Astrocyte (in vitro differentiated cells and primary cell): Measurements from ENCODE around the gene PCDHB8. TPM values are rescaled to one million over a fixed set of nuclear protein-coding genes. Genes with fewer than 3 reads are reported as not detected.
A peak's percentile ranks its signal among the peaks of the same experiment; 100 is the strongest.
"Not testable (repeated sequence)": the region's sequence is repeated elsewhere in the genome, so short reads cannot be mapped to it uniquely, and the experiment has no call there.

Experiments
- DNase-seq: peaks from one replicate; pipeline ENCODE4 v3.0.0-alpha.2; 2010; ENCODE audit warnings: low read depth
- FAIRE-seq: peaks from 2 replicates; lab custom pipeline; 2011; peaks lifted over from hg19 to GRCh38; lab: Jason Lieb, UNC
- H2AFZ ChIP-seq: 2 replicates; pipeline ENCODE4 v1.6.0; 2012; ENCODE audit warnings: low read depth, low read length, inconsistent platforms
- H3K27ac ChIP-seq: 2 replicates; pipeline ENCODE4 v1.5.1; 2011; ENCODE audit warnings: low read depth, low read length, inconsistent platforms
- H3K27me3 ChIP-seq: 2 replicates; pipeline ENCODE4 v1.6.0; 2011; ENCODE audit warnings: low read length, inconsistent platforms; ENCODE audit not compliant: insufficient read depth
- H3K36me3 ChIP-seq: 2 replicates; pipeline ENCODE4 v1.5.1; 2011; ENCODE audit warnings: low read length, inconsistent platforms; ENCODE audit not compliant: insufficient read depth
- H3K4me1 ChIP-seq: 2 replicates; pipeline ENCODE4 v1.5.1; 2011; ENCODE audit warnings: low read length, inconsistent platforms; ENCODE audit not compliant: insufficient read depth
- H3K4me2 ChIP-seq: 2 replicates; pipeline ENCODE4 v1.6.0; 2012; ENCODE audit warnings: low read length, inconsistent platforms
- H3K4me3 ChIP-seq: 2 replicates; pipeline ENCODE4 v1.5.1; 2011; ENCODE audit warnings: low read depth, mild to moderate bottlenecking, low read length, inconsistent platforms; ENCODE audit not compliant: insufficient read depth
- H3K79me2 ChIP-seq: 2 replicates; pipeline ENCODE4 v1.6.0; 2012; ENCODE audit warnings: mild to moderate bottlenecking, low read length, inconsistent platforms; ENCODE audit not compliant: insufficient read depth
- H3K9ac ChIP-seq: 2 replicates; pipeline ENCODE4 v1.6.0; 2012; ENCODE audit warnings: mild to moderate bottlenecking, low read length, inconsistent platforms
- H3K9me3 ChIP-seq: 2 replicates; pipeline ENCODE4 v1.5.1; 2012; ENCODE audit warnings: low read depth, mild to moderate bottlenecking, low read length, inconsistent platforms; ENCODE audit not compliant: insufficient read depth
- H4K20me1 ChIP-seq: 2 replicates; pipeline ENCODE4 v1.6.0; 2012; ENCODE audit warnings: low read length, inconsistent platforms; ENCODE audit not compliant: insufficient read depth
- H3K27ac Mint-ChIP-seq: one replicate; pipeline ENCODE4 v1.8.0; 2021; ENCODE audit warnings: mild to moderate bottlenecking, mixed read lengths; ENCODE audit not compliant: unreplicated experiment
- H3K27me3 Mint-ChIP-seq: one replicate; pipeline ENCODE4 v1.8.0; 2021; ENCODE audit warnings: low read depth, mixed read lengths; ENCODE audit not compliant: unreplicated experiment
- H3K36me3 Mint-ChIP-seq: one replicate; pipeline ENCODE4 v1.8.0; 2021; ENCODE audit warnings: low read depth, mixed read lengths; ENCODE audit not compliant: unreplicated experiment
- H3K4me1 Mint-ChIP-seq: one replicate; pipeline ENCODE4 v1.8.0; 2021; ENCODE audit warnings: low read depth, mixed read lengths; ENCODE audit not compliant: unreplicated experiment
- H3K4me3 Mint-ChIP-seq: one replicate; pipeline ENCODE4 v1.8.0; 2021; ENCODE audit warnings: mild to moderate bottlenecking, moderate library complexity, mixed read lengths; ENCODE audit not compliant: unreplicated experiment
- H3K9me3 Mint-ChIP-seq: one replicate; pipeline ENCODE4 v1.8.0; 2021; ENCODE audit warnings: mild to moderate bottlenecking, mixed read lengths; ENCODE audit not compliant: unreplicated experiment
- EZH2 ChIP-seq: IDR thresholded peaks from 2 replicates; pipeline ENCODE4 v1.6.1; 2012; ENCODE audit warnings: mild to moderate bottlenecking, low read length, inconsistent platforms; ENCODE audit not compliant: insufficient read depth
- total RNA-seq: library from RNA; stranded (reverse); gene quantifications from 2 replicates; pipeline ENCODE4 v1.2.1, GENCODE V29; 2021
- TF ChIP-seq, protein P1 (sequence below): IDR thresholded peaks from 2 replicates; pipeline ENCODE4 v1.5.1; 2011; ENCODE audit warnings: low read depth, mild to moderate bottlenecking, inconsistent platforms, low read length, moderate library complexity; ENCODE audit not compliant: insufficient read depth

Gene PCDHB8
- total RNA-seq, 1 donor from 2014 or later = 4.9 TPM

- no peak for DNase-seq
These were observed 5.0 kb upstream of the PCDHB8 start, which contains the start of gene PCDHB7 for GRCh38 chr5:141172381-141173204. PCDHB7 (plus strand) TSS chr5:141172644; CDS start chr5:141172836, 192 bp downstream.

DNA sequence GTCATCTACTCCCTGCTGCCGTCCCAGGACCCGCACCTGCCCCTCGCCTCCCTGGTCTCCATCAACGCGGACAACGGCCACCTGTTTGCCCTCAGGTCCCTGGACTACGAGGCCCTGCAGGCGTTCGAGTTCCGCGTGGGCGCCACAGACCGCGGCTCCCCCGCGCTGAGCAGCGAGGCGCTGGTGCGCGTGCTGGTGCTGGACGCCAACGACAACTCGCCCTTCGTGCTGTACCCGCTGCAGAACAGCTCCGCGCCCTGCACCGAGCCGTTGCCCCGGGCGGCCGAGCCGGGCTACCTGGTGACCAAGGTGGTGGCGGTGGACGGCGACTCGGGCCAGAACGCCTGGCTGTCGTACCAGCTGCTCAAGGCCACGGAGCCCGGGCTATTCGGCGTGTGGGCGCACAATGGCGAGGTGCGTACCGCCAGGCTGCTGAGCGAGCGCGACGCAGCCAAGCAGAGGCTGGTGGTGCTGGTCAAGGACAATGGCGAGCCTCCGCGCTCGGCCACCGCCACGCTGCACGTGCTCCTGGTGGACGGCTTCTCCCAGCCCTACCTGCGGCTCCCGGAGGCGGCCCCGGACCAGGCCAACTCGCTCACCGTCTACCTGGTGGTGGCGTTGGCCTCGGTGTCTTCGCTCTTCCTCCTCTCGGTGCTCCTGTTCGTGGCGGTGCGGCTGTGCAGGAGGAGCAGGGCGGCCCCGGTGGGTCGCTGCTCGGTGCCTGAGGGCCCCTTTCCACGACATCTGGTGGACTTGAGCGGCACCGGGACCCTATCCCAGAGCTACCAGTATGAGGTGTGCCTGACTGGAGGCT, 3.1 kb upstream of the PCDHB8 start:
- not testable (repeated sequence) for H3K4me3 ChIP-seq, H3K4me1 ChIP-seq, H3K4me2 ChIP-seq, H3K27ac Mint-ChIP-seq, H3K79me2 ChIP-seq, FAIRE-seq, DNase-seq, H3K36me3 ChIP-seq, H3K9ac ChIP-seq, H3K4me3 Mint-ChIP-seq, H3K27me3 Mint-ChIP-seq, H3K27me3 ChIP-seq, H2AFZ ChIP-seq, H3K4me1 Mint-ChIP-seq, H3K36me3 Mint-ChIP-seq, H3K27ac ChIP-seq, H4K20me1 ChIP-seq
- peaks cover 19% of the 10 kb centered on the region for H3K9me3 ChIP-seq
- H3K9me3 Mint-ChIP-seq = peaks cover 15% of the 10 kb centered on the region

More at GRCh38 chr5:141172381-141173204, 5.0 kb upstream of the PCDHB8 start, which contains the start of gene PCDHB7:
- no peaks in the 10 kb centered on the region for H3K79me2 ChIP-seq
- no peak for FAIRE-seq
- no peak within 1 kb of the TSS for H3K4me3 ChIP-seq
- Mint-ChIP-seq H3K36me3 (peaks cover 4% of the 10 kb centered on the region), H3K4me3 (no peak within 1 kb of the TSS), H3K27ac (no peak within 1 kb of the TSS), H3K9me3 (peaks cover 20% of the 10 kb centered on the region), H3K4me1 (no peaks in the 10 kb centered on the region), H3K27me3 (no peaks in the 10 kb centered on the region)
- H3K4me2 ChIP-seq = peak within 1 kb of the TSS; percentile 20
- H3K36me3 ChIP-seq = no peaks in the 10 kb centered on the region
- no peaks in the 10 kb centered on the region for H3K27me3 ChIP-seq
- no peak within 1 kb of the TSS for H3K9ac ChIP-seq
- peaks cover 9% of the 10 kb centered on the region for H3K9me3 ChIP-seq
- no peak within 1 kb of the TSS for H3K27ac ChIP-seq
- TF ChIP-seq EZH2 = no peak
- TF ChIP-seq, protein P1, sequence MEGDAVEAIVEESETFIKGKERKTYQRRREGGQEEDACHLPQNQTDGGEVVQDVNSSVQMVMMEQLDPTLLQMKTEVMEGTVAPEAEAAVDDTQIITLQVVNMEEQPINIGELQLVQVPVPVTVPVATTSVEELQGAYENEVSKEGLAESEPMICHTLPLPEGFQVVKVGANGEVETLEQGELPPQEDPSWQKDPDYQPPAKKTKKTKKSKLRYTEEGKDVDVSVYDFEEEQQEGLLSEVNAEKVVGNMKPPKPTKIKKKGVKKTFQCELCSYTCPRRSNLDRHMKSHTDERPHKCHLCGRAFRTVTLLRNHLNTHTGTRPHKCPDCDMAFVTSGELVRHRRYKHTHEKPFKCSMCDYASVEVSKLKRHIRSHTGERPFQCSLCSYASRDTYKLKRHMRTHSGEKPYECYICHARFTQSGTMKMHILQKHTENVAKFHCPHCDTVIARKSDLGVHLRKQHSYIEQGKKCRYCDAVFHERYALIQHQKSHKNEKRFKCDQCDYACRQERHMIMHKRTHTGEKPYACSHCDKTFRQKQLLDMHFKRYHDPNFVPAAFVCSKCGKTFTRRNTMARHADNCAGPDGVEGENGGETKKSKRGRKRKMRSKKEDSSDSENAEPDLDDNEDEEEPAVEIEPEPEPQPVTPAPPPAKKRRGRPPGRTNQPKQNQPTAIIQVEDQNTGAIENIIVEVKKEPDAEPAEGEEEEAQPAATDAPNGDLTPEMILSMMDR = peak; percentile 27
- no peak within 1 kb of the TSS for H2AFZ ChIP-seq
- no peaks in the 10 kb centered on the region for H4K20me1 ChIP-seq
- no peaks in the 10 kb centered on the region for H3K4me1 ChIP-seq

DNA sequence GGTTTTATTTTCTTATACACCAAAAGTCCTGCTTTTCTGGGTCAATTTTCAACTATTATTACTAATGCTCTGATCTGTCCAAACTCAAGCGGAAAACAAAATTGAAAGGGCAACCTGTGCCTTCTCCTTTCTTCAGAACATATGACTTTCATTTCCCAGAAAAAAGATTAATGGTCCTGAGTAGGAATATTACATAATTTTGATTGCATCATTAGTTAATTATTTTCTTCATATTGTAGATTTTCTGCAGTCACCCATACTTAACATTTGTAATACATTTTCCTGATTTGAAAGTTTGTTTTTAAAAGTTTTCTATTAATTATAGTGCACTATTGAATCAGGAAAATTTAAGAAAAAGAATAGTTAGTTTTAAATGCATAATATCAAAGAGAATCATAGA, 1.7 kb upstream of the PCDHB8 start:
- no peak overlapping the region for H3K27ac ChIP-seq
- Mint-ChIP-seq H3K4me3 (no peak overlapping the region), H3K36me3 (peaks cover 4% of the 10 kb centered on the region), H3K27me3 (no peaks in the 10 kb centered on the region), H3K9me3 (peaks cover 15% of the 10 kb centered on the region), H3K27ac (no peak overlapping the region), H3K4me1 (no peaks in the 10 kb centered on the region)
- DNase-seq = no peak
- H2AFZ ChIP-seq = no peak overlapping the region
- H3K36me3 ChIP-seq = no peaks in the 10 kb centered on the region
- FAIRE-seq = no peak
- peaks cover 19% of the 10 kb centered on the region for H3K9me3 ChIP-seq
- H3K27me3 ChIP-seq = no peaks in the 10 kb centered on the region
- no peaks in the 10 kb centered on the region for H3K4me1 ChIP-seq
- H3K4me2 ChIP-seq = no peak overlapping the region
- TF ChIP-seq, protein P1 = no peak
- TF ChIP-seq EZH2 = no peak
- no peaks in the 10 kb centered on the region for H3K79me2 ChIP-seq
- no peak overlapping the region for H3K4me3 ChIP-seq
- H3K9ac ChIP-seq = no peak overlapping the region
- no peaks in the 10 kb centered on the region for H4K20me1 ChIP-seq

DNA sequence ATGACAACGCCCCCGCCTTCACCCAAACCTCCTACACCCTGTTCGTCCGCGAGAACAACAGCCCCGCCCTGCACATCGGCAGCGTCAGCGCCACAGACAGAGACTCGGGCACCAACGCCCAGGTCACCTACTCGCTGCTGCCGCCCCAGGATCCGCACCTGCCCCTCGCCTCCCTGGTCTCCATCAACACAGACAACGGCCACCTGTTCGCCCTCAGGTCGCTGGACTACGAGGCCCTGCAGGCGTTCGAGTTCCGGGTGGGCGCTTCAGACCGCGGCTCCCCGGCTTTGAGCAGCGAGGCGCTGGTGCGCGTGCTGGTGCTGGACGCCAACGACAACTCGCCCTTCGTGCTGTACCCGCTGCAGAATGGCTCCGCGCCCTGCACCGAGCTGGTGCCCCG, 1.8 kb downstream of the PCDHB8 start:
- Mint-ChIP-seq H3K9me3 (peaks cover 13% of the 10 kb centered on the region), H3K36me3 (peaks cover 10% of the 10 kb centered on the region)
- not testable (repeated sequence) for H2AFZ ChIP-seq, FAIRE-seq, H3K4me3 Mint-ChIP-seq, DNase-seq, H3K27ac Mint-ChIP-seq, H3K4me1 ChIP-seq, H3K4me2 ChIP-seq, H3K27me3 ChIP-seq, H3K27ac ChIP-seq, H3K4me3 ChIP-seq, H3K9ac ChIP-seq, H3K27me3 Mint-ChIP-seq, H3K4me1 Mint-ChIP-seq, H4K20me1 ChIP-seq, H3K36me3 ChIP-seq, H3K79me2 ChIP-seq
- peaks cover 20% of the 10 kb centered on the region for H3K9me3 ChIP-seq
